Activated T-cell treated with anti-CD3 and anti-CD28 coated beads for 24 hours (primary cell): Measurements from ENCODE around the gene RNASE8.
"Not testable (repeated sequence)": the region's sequence is repeated elsewhere in the genome, so short reads cannot be mapped to it uniquely, and the experiment has no call there.

Source experiments
- DNase-seq: peaks from one replicate; pipeline ENCODE4 v3.0.0-alpha.2; 2020; ENCODE audit warnings: low read depth

RNASE8 gene, protein sequence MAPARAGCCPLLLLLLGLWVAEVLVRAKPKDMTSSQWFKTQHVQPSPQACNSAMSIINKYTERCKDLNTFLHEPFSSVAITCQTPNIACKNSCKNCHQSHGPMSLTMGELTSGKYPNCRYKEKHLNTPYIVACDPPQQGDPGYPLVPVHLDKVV

DNA sequence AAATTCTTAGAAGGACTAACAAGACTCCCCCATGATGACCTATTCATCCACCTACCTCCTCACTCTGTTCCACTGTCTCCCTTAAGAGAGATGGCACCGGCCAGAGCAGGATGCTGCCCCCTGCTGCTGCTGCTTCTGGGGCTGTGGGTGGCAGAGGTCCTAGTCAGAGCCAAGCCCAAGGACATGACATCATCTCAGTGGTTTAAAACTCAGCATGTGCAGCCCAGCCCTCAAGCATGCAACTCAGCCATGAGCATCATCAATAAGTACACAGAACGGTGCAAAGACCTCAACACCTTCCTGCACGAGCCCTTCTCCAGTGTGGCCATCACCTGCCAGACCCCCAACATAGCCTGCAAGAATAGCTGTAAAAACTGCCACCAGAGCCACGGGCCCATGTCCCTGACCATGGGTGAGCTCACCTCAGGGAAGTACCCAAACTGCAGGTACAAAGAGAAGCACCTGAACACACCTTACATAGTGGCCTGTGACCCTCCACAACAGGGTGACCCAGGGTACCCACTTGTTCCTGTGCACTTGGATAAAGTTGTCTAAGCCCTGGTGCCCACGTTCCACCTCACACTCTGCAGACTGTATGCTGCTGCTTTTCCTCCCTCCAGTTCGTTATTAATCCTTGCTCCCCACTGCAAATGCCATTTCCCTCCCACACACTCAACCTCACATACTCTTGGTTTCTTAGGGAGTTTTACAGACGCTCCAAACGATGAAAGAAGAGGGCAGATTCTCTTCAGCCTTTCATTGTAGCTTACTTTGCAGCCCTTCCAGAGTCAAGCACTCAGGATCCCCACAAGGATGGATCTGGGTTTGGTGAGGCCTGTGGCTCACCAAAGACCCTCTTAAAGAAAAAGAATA, at the start of gene RNASE8:
TSS of gene RNASE8 (plus strand) at position 20 of the 873 bp plus-strand sequence. CDS start at position 91, 71 bp downstream.
- no peak for DNase-seq

- not testable (repeated sequence) for DNase-seq
Measured at GRCh38 chr14:21009721-21010120, 47.9 kb upstream of the RNASE8 start.

GRCh38 chr14:21011136-21011535, 46.5 kb upstream of the RNASE8 start:
- no peak for DNase-seq

GRCh38 chr14:21014761-21015190, 42.8 kb upstream of the RNASE8 start:
- DNase-seq, result peak; percentile 73

DNA sequence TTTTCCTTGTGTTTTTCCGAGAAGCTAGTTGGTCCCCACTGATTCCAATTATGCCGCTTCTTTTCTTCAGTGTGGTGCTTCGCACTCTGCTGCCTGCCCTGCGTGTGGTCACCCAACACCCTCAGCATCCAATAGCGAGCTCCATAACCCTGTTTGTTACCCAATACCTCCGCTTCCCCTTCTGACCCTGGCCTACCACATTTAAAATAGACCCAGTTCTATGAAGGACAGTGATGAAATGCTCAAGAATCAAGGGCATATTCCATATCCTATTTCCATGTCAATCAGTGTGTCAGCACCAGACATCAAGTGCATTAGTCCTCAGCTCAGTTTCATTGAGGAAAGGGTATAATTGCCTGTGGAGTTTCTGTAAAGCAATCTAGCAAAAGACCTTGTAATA, 42.3 kb upstream of the RNASE8 start:
- no peak for DNase-seq

DNA sequence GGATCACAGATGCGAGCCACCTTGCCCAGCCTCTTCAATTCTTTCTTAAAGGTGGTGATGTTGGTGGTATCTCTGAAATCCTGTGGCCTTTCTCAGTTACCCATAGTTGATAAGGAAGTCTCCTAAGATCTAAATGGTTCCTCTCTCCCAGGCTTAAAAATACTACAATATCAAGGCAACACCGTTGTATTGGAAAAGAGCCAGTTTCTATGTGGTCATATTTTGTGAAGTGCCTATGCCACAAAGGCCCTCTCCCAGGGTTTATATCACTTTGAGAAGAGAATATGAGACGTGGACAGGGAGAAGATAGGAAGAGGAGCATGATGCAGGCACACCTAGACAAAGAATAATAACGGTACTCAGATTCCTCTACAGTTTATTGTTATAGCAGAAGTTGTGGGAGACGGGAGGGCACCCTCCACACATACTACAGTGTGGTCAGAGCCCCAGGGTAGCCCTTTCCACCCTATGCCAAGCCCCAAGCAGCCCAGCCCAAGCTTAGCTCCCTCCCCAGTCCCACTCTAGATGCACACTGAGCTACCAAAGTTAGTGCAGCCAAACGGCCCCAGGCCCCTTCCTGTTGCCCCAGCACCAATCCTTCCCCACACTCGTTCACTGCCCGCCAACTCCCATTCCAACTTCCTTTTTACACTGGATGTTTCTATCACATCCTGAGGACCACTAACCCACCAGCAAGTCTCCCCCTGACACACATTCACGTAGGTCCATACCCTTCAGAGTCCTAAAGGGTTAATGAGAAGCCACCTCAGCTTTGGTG, 41.0 kb upstream of the RNASE8 start:
- DNase-seq, result no peak

- DNase-seq, result no peak
Measured at GRCh38 chr14:21017528-21018245, 39.9 kb upstream of the RNASE8 start.

GRCh38 chr14:21018286-21018685, 39.3 kb upstream of the RNASE8 start:
- no peak for DNase-seq

DNA sequence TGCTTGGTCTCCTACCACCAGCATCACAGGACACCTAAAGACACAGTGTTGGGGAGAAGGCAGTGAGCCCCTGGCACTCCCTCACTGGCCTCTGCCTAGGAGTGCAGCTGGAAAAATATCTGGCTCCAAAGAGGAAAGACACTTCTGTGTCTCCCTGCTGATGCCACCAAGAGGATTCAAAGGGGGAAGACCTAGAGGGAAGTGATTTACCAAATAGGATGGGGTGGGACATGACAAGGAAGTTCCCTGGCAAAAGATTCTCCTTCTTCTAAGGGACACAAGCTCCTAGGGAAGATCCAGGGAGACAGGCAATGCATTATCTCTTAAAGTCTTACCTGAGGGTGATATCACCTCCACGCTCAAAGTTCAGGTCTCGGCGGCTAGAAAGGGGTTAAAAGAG, 38.8 kb upstream of the RNASE8 start:
- DNase-seq, result no peak

DNA sequence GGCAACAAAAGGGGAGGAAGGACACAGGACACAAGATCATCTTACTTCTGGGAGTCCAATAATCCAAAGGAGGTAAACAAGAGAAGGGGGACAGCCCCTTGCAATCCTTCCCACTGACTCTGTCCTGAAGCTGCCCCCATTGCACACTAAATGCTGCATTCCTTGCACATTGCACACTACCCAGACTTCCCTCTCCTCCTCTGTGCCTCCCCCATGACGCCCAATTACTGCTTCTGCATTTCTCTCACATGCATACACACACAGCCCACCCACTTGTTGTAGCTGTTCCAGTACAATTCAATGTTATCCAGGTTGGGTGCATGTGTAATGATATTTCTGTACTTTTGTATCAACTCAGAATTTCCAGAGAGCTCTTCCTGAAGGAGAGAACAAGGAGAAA, 38.3 kb upstream of the RNASE8 start:
- DNase-seq, result no peak

DNA sequence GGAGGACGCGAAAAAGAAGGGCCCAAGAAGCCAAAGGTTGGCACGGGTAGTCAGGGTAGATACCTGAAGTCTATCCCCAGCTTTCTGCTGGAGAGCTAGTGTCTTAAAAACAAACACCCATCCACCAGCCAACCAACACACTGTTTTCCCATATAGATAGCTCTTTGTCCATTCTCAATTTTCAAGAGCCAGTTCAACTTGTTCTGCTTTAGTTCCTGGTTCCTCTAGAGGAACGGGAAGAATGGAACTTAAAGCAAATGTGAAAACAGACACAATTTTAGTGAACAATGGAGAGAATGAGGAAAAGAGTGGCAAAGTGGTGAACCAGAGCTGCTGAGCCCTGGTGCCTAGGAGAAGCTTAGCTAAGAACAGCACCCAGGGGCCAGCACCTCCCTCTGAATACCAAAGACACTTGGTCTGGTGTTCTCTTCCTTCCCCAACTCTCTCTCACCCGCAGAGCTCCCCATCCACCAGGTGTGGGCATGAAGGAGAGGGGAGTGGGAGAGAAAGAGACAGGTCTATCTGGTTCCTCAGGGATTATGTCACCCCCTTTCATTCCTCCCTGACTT, 36.6 kb upstream of the RNASE8 start:
- no peak for DNase-seq

GRCh38 chr14:21022686-21023085, 34.9 kb upstream of the RNASE8 start:
- no peak for DNase-seq

GRCh38 chr14:21023174-21023573, 34.4 kb upstream of the RNASE8 start:
- DNase-seq, result no peak

- DNase-seq, result no peak
Measured at GRCh38 chr14:21023817-21024584, 33.6 kb upstream of the RNASE8 start.

DNA sequence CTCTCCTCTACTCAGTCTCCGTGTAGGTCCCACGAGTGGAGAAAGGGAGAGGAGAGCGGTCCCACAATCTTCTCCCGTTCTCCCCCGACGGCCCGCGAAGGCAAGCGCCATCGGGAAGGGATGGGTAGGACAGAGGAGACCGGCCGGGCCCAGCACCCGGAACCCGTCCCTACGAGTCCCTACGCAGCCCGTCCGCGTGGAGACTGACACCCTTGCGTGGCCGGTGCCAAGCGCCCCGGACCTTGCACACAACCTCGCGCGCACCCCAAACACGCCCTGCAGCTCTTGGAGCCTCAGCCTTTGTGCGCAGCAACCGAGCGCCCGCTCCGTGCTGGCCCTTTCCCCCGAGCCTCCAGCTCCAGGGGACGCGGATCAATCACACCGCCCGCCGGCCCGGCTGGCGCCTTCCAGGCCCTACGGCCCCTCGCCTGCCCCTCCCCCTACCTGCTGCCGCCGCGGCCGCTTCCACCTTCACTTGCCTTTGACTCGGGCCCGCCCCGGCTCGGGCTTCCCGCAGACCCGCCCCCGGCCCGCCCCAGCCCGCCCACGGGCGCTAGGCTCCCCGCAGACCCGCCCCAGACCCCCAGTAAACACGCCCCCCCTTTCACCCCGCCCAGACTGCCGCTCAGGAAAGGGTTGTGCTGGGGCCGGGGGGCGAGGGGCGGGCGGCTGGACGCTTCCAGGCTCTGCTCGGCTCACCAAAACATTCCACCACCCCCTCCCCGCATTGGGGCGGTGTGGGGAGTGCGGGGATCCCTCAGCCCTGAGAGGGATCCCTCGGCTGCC, 32.8 kb upstream of the RNASE8 start, which contains the start of gene NDRG2:
TSS of gene NDRG2 (minus strand) at position 477 of the 786 bp plus-strand sequence. CDS start 1,746 bp downstream, outside the sequence.
- DNase-seq, result peak; percentile 51

GRCh38 chr14:21025371-21026273, 32.0 kb upstream of the RNASE8 start:
- DNase-seq, result no peak

GRCh38 chr14:21026274-21026987, 31.2 kb upstream of the RNASE8 start:
- no peak for DNase-seq

DNA sequence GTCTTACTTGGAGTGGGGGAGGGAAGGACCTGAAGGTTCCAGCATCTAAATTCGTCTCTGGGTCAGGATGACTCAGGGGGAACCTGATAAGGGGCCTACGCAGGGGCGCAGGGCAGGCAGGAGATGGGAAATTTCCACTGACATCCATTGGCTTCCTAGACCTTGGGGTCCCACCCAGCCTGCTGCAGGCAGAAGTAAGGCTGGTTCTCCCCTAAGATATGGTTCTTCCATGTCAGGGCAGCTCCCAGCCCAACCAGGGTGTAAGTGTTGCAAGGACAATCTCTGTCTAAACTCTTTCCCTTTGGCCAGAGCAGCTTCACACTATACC, 30.7 kb upstream of the RNASE8 start:
- DNase-seq, result no peak
